ENCODE results near the gene SEPSECS.

DNA sequence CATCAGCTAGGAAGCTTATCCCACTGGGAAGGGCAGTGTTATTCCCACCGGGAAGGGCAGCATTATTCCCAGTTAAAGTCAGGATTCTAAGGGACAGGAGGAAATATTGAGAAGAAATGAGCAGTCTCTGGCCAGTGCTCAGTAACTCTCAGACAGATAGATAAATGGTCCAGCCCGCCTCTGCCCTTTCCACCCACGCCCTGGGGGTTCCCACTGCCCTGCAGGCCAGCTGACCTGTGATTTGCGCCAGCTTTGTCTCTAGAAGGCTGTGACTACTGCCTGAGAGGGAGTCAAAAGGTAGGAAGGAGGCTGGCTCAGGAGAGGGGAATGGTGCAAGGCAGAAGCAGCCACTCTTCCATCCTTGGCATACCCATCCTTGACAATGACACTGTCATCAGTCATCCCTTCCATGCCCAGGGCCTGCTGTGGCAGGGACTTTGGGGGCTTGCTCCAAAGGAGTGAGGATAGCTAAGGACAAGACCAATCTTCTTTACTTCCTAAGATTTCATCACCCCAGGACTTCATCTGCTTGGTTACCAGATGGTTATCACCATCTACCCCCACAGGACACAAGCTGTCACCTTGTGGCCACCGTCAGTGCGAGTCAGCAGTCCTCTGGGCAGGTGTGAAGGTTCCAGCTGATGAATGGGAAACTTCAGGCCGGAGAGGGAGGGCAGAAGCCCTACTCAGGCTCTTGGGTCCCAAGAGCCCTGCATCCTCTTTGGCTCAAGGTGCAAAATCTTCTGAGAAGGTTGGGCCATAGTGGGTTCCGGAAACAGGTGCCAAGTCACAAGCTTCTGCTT is 49.5 kb downstream of the SEPSECS start:
- TF ChIP-seq, protein P1, sequence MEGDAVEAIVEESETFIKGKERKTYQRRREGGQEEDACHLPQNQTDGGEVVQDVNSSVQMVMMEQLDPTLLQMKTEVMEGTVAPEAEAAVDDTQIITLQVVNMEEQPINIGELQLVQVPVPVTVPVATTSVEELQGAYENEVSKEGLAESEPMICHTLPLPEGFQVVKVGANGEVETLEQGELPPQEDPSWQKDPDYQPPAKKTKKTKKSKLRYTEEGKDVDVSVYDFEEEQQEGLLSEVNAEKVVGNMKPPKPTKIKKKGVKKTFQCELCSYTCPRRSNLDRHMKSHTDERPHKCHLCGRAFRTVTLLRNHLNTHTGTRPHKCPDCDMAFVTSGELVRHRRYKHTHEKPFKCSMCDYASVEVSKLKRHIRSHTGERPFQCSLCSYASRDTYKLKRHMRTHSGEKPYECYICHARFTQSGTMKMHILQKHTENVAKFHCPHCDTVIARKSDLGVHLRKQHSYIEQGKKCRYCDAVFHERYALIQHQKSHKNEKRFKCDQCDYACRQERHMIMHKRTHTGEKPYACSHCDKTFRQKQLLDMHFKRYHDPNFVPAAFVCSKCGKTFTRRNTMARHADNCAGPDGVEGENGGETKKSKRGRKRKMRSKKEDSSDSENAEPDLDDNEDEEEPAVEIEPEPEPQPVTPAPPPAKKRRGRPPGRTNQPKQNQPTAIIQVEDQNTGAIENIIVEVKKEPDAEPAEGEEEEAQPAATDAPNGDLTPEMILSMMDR (IDR thresholded peaks at IDR 0.05 in 2 of 3, conservative IDR thresholded peaks at IDR 0.05 in 1 of 3; ENCODE audit: borderline replicate concordance in 1 of 3, insufficient read depth in 1 of 3, low read depth in 2 of 3, low read length in 2 of 3), result no peak
- TF ChIP-seq POLR2AphosphoS5 (IDR thresholded peaks at IDR 0.05; ENCODE audit: low read depth, low read length) (no peak), POLR2A (IDR thresholded peaks at IDR 0.05; ENCODE audit: borderline replicate concordance, extremely low read depth, insufficient read depth, insufficient read length) (no peak), YY1 (IDR thresholded peaks at IDR 0.05; ENCODE audit: extremely low read depth, insufficient replicate concordance, low read depth, low read length) (no peak), EZH2 (IDR thresholded peaks at IDR 0.05) (no peak), EZH2phosphoT487 (IDR thresholded peaks at IDR 0.05; ENCODE audit: borderline replicate concordance) (no peak), MAX (IDR thresholded peaks at IDR 0.05) (no peak)

All from HCT116 (cell line).